ENCODE results near the gene CAMKK1. TPM values are rescaled to one million over a fixed set of nuclear protein-coding genes. Genes with fewer than 3 reads are reported as not detected.

Gene CAMKK1
- total and polyA plus RNA-seq, 2 donors (not counting 3 experiments of a cell fraction or from before 2014, with no cell fraction given) = 4.5 to 6.1 TPM

DNA sequence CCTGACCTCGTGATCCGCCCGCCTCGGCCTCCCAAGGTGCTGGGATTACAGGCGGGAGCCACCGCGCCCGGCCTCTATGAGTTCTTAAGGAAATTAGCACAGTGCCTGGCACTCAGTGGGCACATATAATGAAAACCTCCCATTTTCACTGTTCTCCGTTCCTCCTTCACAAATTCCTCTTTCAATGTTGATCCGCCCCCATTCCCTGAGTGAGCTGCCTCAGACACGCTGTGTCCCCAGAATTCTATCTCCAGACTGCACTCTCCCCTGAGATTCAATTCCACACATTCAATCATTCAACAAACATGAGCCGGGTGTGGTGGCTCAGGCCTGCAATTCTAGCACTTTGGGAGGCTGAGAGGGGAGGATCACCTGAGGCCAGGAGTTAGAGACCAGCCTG, 16.4 kb upstream of the CAMKK1 start:
- CTCF ChIA-PET = no interaction called here
- FAIRE-seq = no peak

More for the DNA sequence above, 16.4 kb upstream of the CAMKK1 start:
- Histone ChIP-seq H3K27ac (ENCODE audit: insufficient read depth, low read depth, low read length) (no peak overlapping the region), H3K9ac (replicated peaks; ENCODE audit: extremely low read depth, insufficient read depth, low read length) (no peak overlapping the region), H3K4me3 (replicated peaks in 1 of 3; ENCODE audit: insufficient read depth in 1 of 3, low read depth in 1 of 3, low read length in 3 of 3) (no peak overlapping the region), H4K20me1 (replicated peaks; ENCODE audit: control insufficient read depth, extremely low read depth, insufficient read depth, low read length) (no peaks in the 10 kb centered on the region), H3K4me2 (ENCODE audit: insufficient read depth, low read length) (no peak overlapping the region), H3K79me2 (ENCODE audit: control insufficient read depth, insufficient read depth, low read length) (no peaks in the 10 kb centered on the region), H3K36me3 (ENCODE audit: control insufficient read depth in 2 of 2, extremely low read depth in 1 of 2, insufficient read depth in 2 of 2, low read length in 2 of 2) (no peaks in the 10 kb centered on the region), H3K9me1 (replicated peaks; ENCODE audit: control insufficient read depth, extremely low read depth, insufficient read depth, low read length) (no peaks in the 10 kb centered on the region), H3K4me1 (ENCODE audit: control insufficient read depth, extremely low read depth, insufficient read depth, low read length) (no peaks in the 10 kb centered on the region), H3K27me3 (ENCODE audit: control insufficient read depth in 2 of 2, insufficient read depth in 2 of 2, low read length in 2 of 2) (no peaks in the 10 kb centered on the region), H3K9me3 (replicated peaks; ENCODE audit: control insufficient read depth, insufficient read depth, low read length) (no peaks in the 10 kb centered on the region), H2AFZ (ENCODE audit: low read depth, low read length) (no peak overlapping the region)
- intact Hi-C loops (cut with micrococcal nuclease) = no loop called here
- dilution Hi-C loops (cut with MboI; ENCODE audit: extremely low pct_ligation_motif_present, low sequenced_read_pairs) = no loop called here
- no peak for DNase-seq (ENCODE audit: low read depth, low spot score)
- no TSS peak for BruUV-seq (replicated peaks)
- TF ChIP-seq, protein P1, sequence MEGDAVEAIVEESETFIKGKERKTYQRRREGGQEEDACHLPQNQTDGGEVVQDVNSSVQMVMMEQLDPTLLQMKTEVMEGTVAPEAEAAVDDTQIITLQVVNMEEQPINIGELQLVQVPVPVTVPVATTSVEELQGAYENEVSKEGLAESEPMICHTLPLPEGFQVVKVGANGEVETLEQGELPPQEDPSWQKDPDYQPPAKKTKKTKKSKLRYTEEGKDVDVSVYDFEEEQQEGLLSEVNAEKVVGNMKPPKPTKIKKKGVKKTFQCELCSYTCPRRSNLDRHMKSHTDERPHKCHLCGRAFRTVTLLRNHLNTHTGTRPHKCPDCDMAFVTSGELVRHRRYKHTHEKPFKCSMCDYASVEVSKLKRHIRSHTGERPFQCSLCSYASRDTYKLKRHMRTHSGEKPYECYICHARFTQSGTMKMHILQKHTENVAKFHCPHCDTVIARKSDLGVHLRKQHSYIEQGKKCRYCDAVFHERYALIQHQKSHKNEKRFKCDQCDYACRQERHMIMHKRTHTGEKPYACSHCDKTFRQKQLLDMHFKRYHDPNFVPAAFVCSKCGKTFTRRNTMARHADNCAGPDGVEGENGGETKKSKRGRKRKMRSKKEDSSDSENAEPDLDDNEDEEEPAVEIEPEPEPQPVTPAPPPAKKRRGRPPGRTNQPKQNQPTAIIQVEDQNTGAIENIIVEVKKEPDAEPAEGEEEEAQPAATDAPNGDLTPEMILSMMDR (IDR thresholded peaks at IDR 0.05; ENCODE audit: extremely low read depth in 1 of 2, insufficient read depth in 1 of 2, low read depth in 1 of 2, low read length in 2 of 2) = no peak
- TF ChIP-seq FOS (IDR thresholded peaks at IDR 0.05; ENCODE audit: borderline replicate concordance, insufficient read depth, low read length) (no peak), JUN (IDR thresholded peaks at IDR 0.05; ENCODE audit: borderline replicate concordance, insufficient read depth, insufficient read length, low read depth) (no peak), EZH2 (IDR thresholded peaks at IDR 0.05; ENCODE audit: borderline replicate concordance, low read depth, low read length, severe bottlenecking) (no peak), MYC (IDR thresholded peaks at IDR 0.05; ENCODE audit: low read depth, low read length) (no peak), GATA2 (IDR thresholded peaks at IDR 0.05; ENCODE audit: insufficient read depth, insufficient read length, low read depth, low read length) (no peak)
- POLR2A ChIA-PET = no interaction called here

All from endothelial cell of umbilical vein (primary cell).